HG03439 (cell line): ENCODE data around the gene MAGI1.

ENCODE experiments used
- ATAC-seq: cut with Tn5 transposase; IDR thresholded peaks from one replicate; pipeline ENCODE4 v1.9.1; 2021; ENCODE audit warnings: mild to moderate bottlenecking, moderate library complexity; ENCODE audit not compliant: unreplicated experiment

The MAGI1 gene

GRCh38 chr3:65313666-65314065, 725.1 kb downstream of the MAGI1 start:
- no peak for ATAC-seq

- ATAC-seq = no peak
These were observed 732.9 kb downstream of the MAGI1 start for GRCh38 chr3:65305836-65306235.
